ENCODE results near the gene SLC12A2.

Gene SLC12A2

DNA sequence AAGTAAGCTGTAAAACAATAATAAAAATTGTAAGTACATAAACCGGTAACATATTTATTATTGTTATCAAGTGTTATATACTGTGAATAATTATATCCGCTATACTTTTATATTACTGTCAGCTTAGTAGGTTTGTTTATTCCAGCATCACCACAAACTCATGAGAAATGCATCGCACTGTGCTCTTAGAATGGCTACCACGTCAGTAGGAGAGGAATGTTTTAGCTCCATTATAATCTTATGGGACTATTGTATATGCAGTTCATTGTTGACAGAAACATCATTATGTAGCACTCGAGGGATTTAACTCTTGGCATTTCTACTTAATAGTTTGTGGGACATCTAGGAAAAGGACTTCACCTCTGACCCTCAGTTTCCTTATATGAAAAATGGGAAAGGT lies 16.4 kb downstream of the SLC12A2 start:
- Histone ChIP-seq H3K9me3 (ENCODE audit: control insufficient read depth in 1 of 2, low read length in 2 of 2) (peaks cover 0 to 19% of the 10 kb centered on the region in 2 donors), H3K27ac (ENCODE audit: low read length) (no peak overlapping the region), H3K36me3 (ENCODE audit: control insufficient read depth in 1 of 2, insufficient read depth in 2 of 2, low read length in 2 of 2) (peaks cover 3 to 6% of the 10 kb centered on the region in 2 donors), H3K4me3 (ENCODE audit: low read depth in 1 of 2, low read length in 2 of 2) (no peak overlapping the region), H3K27me3 (ENCODE audit: low read depth, low read length) (no peaks in the 10 kb centered on the region), H3K4me1 (ENCODE audit: control insufficient read depth in 1 of 2, insufficient read depth in 2 of 2, low read length in 2 of 2) (peaks cover 0 to 8% of the 10 kb centered on the region in 2 donors)

DNA sequence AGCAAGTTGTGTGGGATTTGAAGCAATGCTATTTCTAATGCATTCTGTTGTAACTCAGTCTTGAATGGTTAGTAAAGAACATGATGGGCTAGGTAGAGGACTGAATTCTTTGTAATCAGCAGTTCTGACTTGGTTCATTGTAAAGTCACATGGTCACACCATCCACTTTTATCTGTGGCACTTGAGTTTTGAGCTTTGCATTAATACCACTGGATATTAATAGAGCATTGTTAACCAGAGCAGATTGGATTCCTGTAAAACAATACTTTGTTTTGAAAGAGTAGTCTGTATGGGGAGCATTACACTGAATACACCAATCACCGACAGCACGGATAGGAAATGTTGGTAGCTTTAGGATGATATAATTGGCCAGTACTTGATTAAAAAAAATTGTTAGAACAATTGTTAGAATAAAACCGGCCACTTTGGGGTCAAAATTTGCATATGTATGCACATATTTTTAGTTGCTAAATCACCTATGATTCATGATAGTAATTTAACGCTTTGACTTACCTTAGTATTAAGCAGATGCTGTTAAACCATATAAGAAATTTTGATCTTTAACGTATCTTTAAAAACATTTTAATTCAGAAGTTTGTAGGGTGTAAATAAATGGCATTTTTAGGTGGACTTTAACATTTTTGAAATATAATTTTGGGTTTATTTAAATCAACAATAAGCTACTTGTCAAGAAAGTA lies 17.4 kb downstream of the SLC12A2 start:
- no peaks in the 10 kb centered on the region for H3K27me3 ChIP-seq (ENCODE audit: low read depth, low read length)

DNA sequence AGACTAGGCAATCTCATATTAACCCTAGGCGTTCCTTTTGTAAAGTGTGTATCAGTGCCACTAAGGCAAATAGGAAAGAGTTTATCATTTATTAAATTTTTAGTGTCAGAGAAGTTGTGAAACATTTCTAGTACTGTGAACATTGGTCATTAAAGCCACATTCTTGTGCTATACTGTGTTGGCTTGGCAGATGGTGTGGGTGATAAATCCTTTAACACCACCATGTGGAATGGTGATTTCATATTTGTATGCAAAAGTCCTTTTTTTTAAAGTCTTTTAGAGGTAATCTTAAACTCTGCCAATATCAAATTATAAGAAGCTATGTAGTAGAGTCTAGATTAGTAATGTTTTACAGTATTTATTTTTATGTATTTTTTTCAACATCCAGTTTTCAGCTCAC lies 18.1 kb downstream of the SLC12A2 start:
- Histone ChIP-seq H3K4me3 (ENCODE audit: low read depth in 1 of 2, low read length in 2 of 2) (no peak overlapping the region), H3K9me3 (ENCODE audit: control insufficient read depth in 1 of 2, low read length in 2 of 2) (peaks cover 0 to 16% of the 10 kb centered on the region in 2 donors), H3K27ac (ENCODE audit: low read length) (no peak overlapping the region), H3K27me3 (ENCODE audit: low read depth, low read length) (no peaks in the 10 kb centered on the region), H3K4me1 (ENCODE audit: control insufficient read depth in 1 of 2, insufficient read depth in 2 of 2, low read length in 2 of 2) (peaks cover 0 to 9% of the 10 kb centered on the region in 2 donors), H3K36me3 (ENCODE audit: control insufficient read depth in 1 of 2, insufficient read depth in 2 of 2, low read length in 2 of 2) (peaks cover 3 to 4% of the 10 kb centered on the region in 2 donors)

More for the DNA sequence above, 17.4 kb downstream of the SLC12A2 start:
- Histone ChIP-seq H3K9me3 (ENCODE audit: control insufficient read depth in 1 of 2, low read length in 2 of 2) (peaks cover 0 to 19% of the 10 kb centered on the region in 2 donors), H3K27ac (ENCODE audit: low read length) (no peak overlapping the region), H3K36me3 (ENCODE audit: control insufficient read depth in 1 of 2, insufficient read depth in 2 of 2, low read length in 2 of 2) (peaks cover 3 to 6% of the 10 kb centered on the region in 2 donors), H3K4me1 (ENCODE audit: control insufficient read depth in 1 of 2, insufficient read depth in 2 of 2, low read length in 2 of 2) (peaks cover 0 to 8% of the 10 kb centered on the region in 2 donors), H3K4me3 (ENCODE audit: low read depth in 1 of 2, low read length in 2 of 2) (no peak overlapping the region)

- H3K4me1 ChIP-seq (ENCODE audit: control insufficient read depth in 1 of 2, insufficient read depth in 2 of 2, low read length in 2 of 2): peaks cover 0 to 11% of the 10 kb centered on the region in 2 donors
- no peak overlapping the region for H3K4me3 ChIP-seq (ENCODE audit: low read depth in 1 of 2, low read length in 2 of 2)
- no peaks in the 10 kb centered on the region for H3K27me3 ChIP-seq (ENCODE audit: low read depth, low read length)
- peaks cover 0 to 3% of the 10 kb centered on the region in 2 donors for H3K36me3 ChIP-seq (ENCODE audit: control insufficient read depth in 1 of 2, insufficient read depth in 2 of 2, low read length in 2 of 2)
- no peak overlapping the region for H3K27ac ChIP-seq (ENCODE audit: low read length)
- no peaks in the 10 kb centered on the region for H3K9me3 ChIP-seq (ENCODE audit: control insufficient read depth in 1 of 2, low read length in 2 of 2)
These were observed 21.6 kb downstream of the SLC12A2 start for GRCh38 chr5:128105203-128105602.

DNA sequence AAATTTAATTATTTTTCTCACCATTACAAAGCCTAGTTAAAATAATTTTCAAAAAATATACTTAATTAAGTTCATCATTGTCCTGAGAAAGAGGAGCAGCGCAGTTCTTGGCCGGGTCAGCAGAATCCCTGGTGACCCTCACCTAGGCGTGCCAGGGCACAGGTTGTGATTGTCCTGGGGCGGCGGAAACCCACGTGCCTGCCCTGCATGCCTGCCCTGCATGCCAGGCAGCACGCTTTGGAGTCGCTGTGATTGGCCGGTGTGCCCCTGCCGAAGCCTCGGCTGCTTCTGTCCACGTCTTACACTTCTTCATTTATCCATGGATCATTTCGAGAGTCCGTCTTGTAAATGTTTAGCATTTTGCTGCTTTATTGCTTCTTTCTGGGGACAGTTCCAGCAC lies 25.6 kb downstream of the SLC12A2 start:
- Histone ChIP-seq H3K36me3 (ENCODE audit: control insufficient read depth in 1 of 2, insufficient read depth in 2 of 2, low read length in 2 of 2) (peaks cover 0 to 4% of the 10 kb centered on the region in 2 donors), H3K27ac (ENCODE audit: low read length) (no peak overlapping the region), H3K9me3 (ENCODE audit: control insufficient read depth in 1 of 2, low read length in 2 of 2) (no peaks in the 10 kb centered on the region), H3K4me1 (ENCODE audit: control insufficient read depth in 1 of 2, insufficient read depth in 2 of 2, low read length in 2 of 2) (peaks cover 0 to 3% of the 10 kb centered on the region in 2 donors), H3K27me3 (ENCODE audit: low read depth, low read length) (no peaks in the 10 kb centered on the region), H3K4me3 (ENCODE audit: low read depth in 1 of 2, low read length in 2 of 2) (no peak overlapping the region)

DNA sequence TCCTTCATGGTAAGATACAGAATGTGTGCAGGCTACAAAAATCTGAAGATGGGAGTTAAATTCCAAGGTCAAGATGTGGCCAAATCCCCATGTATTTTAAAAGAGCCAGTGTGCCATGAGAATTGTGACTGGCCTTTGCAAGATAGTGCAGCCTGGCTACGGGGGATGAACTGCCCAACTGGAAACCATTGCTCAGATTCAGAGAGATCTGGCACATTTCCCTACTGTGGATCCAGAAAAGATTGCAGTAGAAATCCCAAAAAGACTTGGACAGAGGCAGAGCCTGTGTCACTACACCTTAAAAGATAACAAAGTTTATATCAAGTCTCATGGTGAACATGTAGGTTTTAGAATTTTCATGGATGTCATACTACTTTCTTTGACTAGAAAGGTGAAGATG lies 26.2 kb downstream of the SLC12A2 start:
- H3K4me1 ChIP-seq (ENCODE audit: control insufficient read depth in 1 of 2, insufficient read depth in 2 of 2, low read length in 2 of 2): peaks cover 0 to 3% of the 10 kb centered on the region in 2 donors
- H3K27ac ChIP-seq (ENCODE audit: low read length): no peak overlapping the region
- H3K27me3 ChIP-seq (ENCODE audit: low read depth, low read length): no peaks in the 10 kb centered on the region
- no peak overlapping the region for H3K4me3 ChIP-seq (ENCODE audit: low read depth in 1 of 2, low read length in 2 of 2)
- no peaks in the 10 kb centered on the region for H3K9me3 ChIP-seq (ENCODE audit: control insufficient read depth in 1 of 2, low read length in 2 of 2)
- H3K36me3 ChIP-seq (ENCODE audit: control insufficient read depth in 1 of 2, insufficient read depth in 2 of 2, low read length in 2 of 2): peaks cover 0 to 10% of the 10 kb centered on the region in 2 donors

GRCh38 chr5:128111818-128112448 lies 28.4 kb downstream of the SLC12A2 start:
- H3K4me1 ChIP-seq (ENCODE audit: control insufficient read depth in 1 of 2, insufficient read depth in 2 of 2, low read length in 2 of 2): no peaks in the 10 kb centered on the region
- no peak overlapping the region for H3K4me3 ChIP-seq (ENCODE audit: low read depth in 1 of 2, low read length in 2 of 2)
- no peaks in the 10 kb centered on the region for H3K27me3 ChIP-seq (ENCODE audit: low read depth, low read length)
- no peak overlapping the region for H3K27ac ChIP-seq (ENCODE audit: low read length)
- H3K9me3 ChIP-seq (ENCODE audit: control insufficient read depth in 1 of 2, low read length in 2 of 2): no peaks in the 10 kb centered on the region
- peaks cover 15 to 30% of the 10 kb centered on the region in 2 donors for H3K36me3 ChIP-seq (ENCODE audit: control insufficient read depth in 1 of 2, insufficient read depth in 2 of 2, low read length in 2 of 2)

- H3K36me3 ChIP-seq (ENCODE audit: control insufficient read depth in 1 of 2, insufficient read depth in 2 of 2, low read length in 2 of 2): peaks cover 21 to 42% of the 10 kb centered on the region in 2 donors
- H3K4me3 ChIP-seq (ENCODE audit: low read depth in 1 of 2, low read length in 2 of 2): no peak overlapping the region
- H3K9me3 ChIP-seq (ENCODE audit: control insufficient read depth in 1 of 2, low read length in 2 of 2): no peaks in the 10 kb centered on the region
- H3K27ac ChIP-seq (ENCODE audit: low read length): no peak overlapping the region
- no peaks in the 10 kb centered on the region for H3K4me1 ChIP-seq (ENCODE audit: control insufficient read depth in 1 of 2, insufficient read depth in 2 of 2, low read length in 2 of 2)
- no peaks in the 10 kb centered on the region for H3K27me3 ChIP-seq (ENCODE audit: low read depth, low read length)
These were observed 32.9 kb downstream of the SLC12A2 start for GRCh38 chr5:128116445-128116844.

- Histone ChIP-seq H3K9me3 (ENCODE audit: control insufficient read depth in 1 of 2, low read length in 2 of 2) (no peaks in the 10 kb centered on the region), H3K4me3 (ENCODE audit: low read depth in 1 of 2, low read length in 2 of 2) (no peak overlapping the region), H3K36me3 (ENCODE audit: control insufficient read depth in 1 of 2, insufficient read depth in 2 of 2, low read length in 2 of 2) (peaks cover 21 to 42% of the 10 kb centered on the region in 2 donors)
These were observed 34.6 kb downstream of the SLC12A2 start for GRCh38 chr5:128118214-128118613.

DNA sequence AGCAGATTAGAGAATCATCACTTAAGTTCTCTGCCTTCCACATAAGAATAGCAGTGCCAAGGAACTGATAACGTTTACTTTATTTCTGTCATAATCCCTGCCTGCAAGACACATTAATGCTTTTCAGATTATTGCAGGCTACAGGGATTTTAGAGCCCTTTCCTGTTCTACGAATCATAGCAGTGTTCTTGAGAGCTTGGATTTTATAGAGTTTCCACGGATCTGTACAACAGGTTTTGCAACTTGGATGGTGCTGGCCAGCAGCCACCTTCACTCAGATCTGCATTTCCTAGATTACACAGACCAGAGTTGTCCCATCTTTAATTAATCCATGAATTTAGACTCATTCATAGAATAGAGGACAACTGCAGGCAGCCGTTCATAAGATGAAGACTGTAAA lies 38.1 kb downstream of the SLC12A2 start:
- Histone ChIP-seq H3K27me3 (ENCODE audit: low read depth, low read length) (no peaks in the 10 kb centered on the region), H3K36me3 (ENCODE audit: control insufficient read depth in 1 of 2, insufficient read depth in 2 of 2, low read length in 2 of 2) (peaks cover 9 to 14% of the 10 kb centered on the region in 2 donors), H3K27ac (ENCODE audit: low read length) (no peak overlapping the region), H3K4me1 (ENCODE audit: control insufficient read depth in 1 of 2, insufficient read depth in 2 of 2, low read length in 2 of 2) (no peaks in the 10 kb centered on the region), H3K4me3 (ENCODE audit: low read depth in 1 of 2, low read length in 2 of 2) (no peak overlapping the region), H3K9me3 (ENCODE audit: control insufficient read depth in 1 of 2, low read length in 2 of 2) (no peaks in the 10 kb centered on the region)

More at GRCh38 chr5:128118214-128118613, 34.6 kb downstream of the SLC12A2 start:
- Histone ChIP-seq H3K4me1 (ENCODE audit: control insufficient read depth in 1 of 2, insufficient read depth in 2 of 2, low read length in 2 of 2) (no peaks in the 10 kb centered on the region), H3K27ac (ENCODE audit: low read length) (no peak overlapping the region), H3K27me3 (ENCODE audit: low read depth, low read length) (no peaks in the 10 kb centered on the region)

- peaks cover 0 to 2% of the 10 kb centered on the region in 2 donors for H3K36me3 ChIP-seq (ENCODE audit: control insufficient read depth in 1 of 2, insufficient read depth in 2 of 2, low read length in 2 of 2)
- no peaks in the 10 kb centered on the region for H3K27me3 ChIP-seq (ENCODE audit: low read depth, low read length)
- no peak overlapping the region for H3K4me3 ChIP-seq (ENCODE audit: low read depth in 1 of 2, low read length in 2 of 2)
- H3K27ac ChIP-seq (ENCODE audit: low read length): no peak overlapping the region
- H3K9me3 ChIP-seq (ENCODE audit: control insufficient read depth in 1 of 2, low read length in 2 of 2): no peaks in the 10 kb centered on the region
- no peaks in the 10 kb centered on the region for H3K4me1 ChIP-seq (ENCODE audit: control insufficient read depth in 1 of 2, insufficient read depth in 2 of 2, low read length in 2 of 2)
These were observed 40.4 kb downstream of the SLC12A2 start for GRCh38 chr5:128123936-128124335.
